Lower leg skin (tissue), 3 donors: ENCODE results near the gene MRPS12.

Experiments
- POLR2A ChIP-seq, 2 donors: fragments of 450-650 bp; IDR thresholded peaks; one replicate each; pipeline ENCODE4 v1.6.1; 2016 to 2017; ENCODE audit warnings: antibody characterized with exemption in 2 of 2, mild to moderate bottlenecking in 1 of 2, moderate library complexity in 1 of 2
- TF ChIP-seq, protein P1 (sequence below), 3 donors: fragments of 450-650 bp; IDR thresholded peaks; one replicate each; pipeline ENCODE4 v1.5.1; 2016; ENCODE audit warnings: antibody characterized with exemption in 3 of 3, mild to moderate bottlenecking in 3 of 3, moderate library complexity in 2 of 3

DNA sequence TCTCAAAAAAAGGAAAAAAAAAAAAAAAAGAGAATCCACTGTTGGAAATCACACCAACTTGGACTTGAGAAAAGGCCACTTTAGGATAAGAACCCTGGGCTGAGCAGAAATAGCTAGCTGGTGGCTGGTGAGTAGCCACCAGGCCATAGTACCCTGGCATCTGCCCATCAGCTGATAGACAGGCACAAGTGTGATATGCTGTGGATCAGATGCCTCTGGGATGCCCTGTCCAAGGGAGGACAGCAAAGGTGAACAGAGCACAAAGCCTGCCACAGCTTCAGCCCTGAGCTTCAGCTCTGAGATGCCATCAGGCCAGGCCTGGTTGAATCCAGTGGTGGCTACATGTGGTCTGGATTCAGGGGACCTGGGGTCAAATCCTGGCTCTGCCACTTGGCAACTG is 40.1 kb upstream of the MRPS12 start:
- TF ChIP-seq, protein P1, sequence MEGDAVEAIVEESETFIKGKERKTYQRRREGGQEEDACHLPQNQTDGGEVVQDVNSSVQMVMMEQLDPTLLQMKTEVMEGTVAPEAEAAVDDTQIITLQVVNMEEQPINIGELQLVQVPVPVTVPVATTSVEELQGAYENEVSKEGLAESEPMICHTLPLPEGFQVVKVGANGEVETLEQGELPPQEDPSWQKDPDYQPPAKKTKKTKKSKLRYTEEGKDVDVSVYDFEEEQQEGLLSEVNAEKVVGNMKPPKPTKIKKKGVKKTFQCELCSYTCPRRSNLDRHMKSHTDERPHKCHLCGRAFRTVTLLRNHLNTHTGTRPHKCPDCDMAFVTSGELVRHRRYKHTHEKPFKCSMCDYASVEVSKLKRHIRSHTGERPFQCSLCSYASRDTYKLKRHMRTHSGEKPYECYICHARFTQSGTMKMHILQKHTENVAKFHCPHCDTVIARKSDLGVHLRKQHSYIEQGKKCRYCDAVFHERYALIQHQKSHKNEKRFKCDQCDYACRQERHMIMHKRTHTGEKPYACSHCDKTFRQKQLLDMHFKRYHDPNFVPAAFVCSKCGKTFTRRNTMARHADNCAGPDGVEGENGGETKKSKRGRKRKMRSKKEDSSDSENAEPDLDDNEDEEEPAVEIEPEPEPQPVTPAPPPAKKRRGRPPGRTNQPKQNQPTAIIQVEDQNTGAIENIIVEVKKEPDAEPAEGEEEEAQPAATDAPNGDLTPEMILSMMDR (IDR thresholded peaks at IDR 0.05): no peak
- TF ChIP-seq POLR2A (IDR thresholded peaks at IDR 0.05): no peak
